GM12892 (cell line): ENCODE measurements around the gene ABHD14A.

Source experiments
- POLR2A ChIP-seq: IDR thresholded peaks from 2 replicates; pipeline ENCODE4 v1.6.1; 2011; ENCODE audit warnings: low read depth, low read length, control low read depth
- TAF1 ChIP-seq: IDR thresholded peaks from 2 replicates; pipeline ENCODE4 v1.6.1; 2011; ENCODE audit warnings: low read depth, mild to moderate bottlenecking, control low read depth, low read length, borderline replicate concordance

DNA sequence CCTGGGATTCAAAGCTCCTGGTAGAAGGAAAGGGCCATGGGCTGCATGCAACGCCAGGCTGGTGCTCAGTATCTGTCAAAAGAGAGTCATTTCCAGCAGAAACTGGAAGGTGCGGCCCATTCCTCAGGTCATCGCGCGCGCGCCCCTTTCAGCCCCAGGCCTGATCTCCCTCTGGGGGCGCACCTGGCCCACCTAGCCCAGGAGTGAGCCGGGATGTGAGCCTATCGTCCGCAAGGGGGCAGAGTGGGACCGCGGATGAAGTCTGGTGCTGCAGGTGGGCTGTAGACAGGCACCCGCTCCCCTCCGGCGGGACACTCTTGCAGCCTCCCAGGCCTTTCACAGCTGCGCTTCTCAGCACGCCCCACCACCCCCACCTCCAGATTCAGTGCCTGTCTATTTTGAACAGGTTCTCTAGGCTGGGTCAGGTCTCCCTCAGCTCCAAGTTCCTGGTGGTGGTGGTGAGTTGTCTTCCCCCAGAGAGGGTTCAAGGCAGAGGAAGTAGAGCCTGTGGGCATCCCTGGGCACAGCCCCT is 26.6 kb downstream of the ABHD14A start:
- no peak for TF ChIP-seq POLR2A
- no peak for TF ChIP-seq TAF1
